ENCODE measurements around the gene NUBPL.
A peak's percentile ranks its signal among the peaks of the same experiment; 100 is the strongest.
"Not testable (repeated sequence)": the region's sequence is repeated elsewhere in the genome, so short reads cannot be mapped to it uniquely, and the experiment has no call there.

NUBPL gene

DNA sequence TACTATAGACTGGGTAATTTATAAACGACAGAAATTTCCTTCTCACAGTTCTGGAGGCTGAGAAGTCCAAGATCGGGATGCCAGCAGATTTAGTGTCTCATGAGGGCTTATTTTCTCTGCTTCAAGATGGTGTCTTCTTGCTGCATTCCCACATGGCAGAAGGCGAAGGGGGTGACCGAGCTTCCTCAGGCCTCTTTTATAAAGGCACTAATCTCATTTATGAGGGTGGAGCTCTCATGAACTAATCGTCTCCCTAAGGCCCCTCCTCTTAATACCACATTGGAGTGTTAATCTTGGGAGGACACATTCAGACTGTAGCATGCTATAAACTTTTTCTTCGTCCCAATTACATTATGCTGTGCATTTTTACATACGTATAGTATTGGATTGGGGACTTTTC lies 315.5 kb downstream of the NUBPL start:
- DNase-seq, result no peak

DNA sequence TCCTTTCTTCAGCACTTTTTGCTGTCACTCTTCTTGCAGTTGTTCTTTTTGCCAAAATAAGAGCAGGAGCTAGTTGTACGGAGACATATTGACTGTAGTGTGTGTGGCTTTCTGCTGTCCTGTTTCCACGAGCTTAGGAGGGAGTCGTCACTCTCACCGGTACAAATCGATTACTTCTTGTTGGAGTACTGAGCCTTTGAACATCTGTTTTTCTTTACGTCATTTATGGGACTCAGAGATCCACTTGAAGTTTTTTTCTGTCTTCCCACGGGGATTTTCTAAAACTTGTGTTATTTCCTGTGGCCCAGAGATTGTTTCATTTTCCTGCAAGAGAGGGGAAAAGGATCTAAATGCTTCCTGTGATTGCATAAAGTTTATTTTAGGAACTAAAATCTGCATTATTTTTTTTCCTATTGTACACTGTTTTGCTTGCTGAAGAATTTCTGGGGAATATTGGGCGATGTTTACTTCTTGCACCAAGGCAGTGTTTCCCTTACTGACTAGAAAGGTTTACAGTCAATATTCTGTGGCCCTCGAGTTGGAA lies 316.1 kb downstream of the NUBPL start:
- DNase-seq, result no peak

DNA sequence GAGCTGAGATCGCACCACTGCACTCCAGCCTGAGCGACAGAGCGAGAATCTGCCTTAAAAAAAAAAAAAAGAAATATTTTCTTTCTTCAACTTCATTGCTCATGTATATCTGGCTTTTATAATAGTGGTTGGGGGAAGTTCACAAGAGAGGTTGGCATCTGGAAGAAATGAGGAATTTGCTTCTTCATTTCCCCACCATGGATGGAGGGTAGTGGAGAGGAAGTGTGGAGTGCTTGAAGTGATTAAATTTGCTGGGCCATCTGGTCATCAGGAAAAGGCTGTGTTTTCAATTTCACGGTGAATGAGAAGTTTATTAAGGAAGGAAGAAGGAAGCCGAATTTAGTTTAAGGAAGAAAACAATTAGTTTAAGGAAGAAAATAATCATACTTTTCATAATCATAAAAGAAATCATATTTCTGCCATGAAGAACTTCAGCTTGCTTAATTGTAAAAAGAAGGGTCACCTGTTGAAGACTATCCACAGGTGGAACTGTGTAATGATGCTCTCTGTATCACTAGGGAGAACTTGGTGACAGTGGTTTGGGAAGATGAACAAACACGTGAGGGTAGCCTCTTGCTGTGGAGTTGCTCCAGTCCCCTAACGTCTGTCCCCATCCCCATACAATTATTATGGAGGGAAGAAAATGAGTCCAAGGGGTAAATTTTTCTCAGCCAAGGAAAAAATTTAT lies 318.6 kb downstream of the NUBPL start:
- DNase-seq, result no peak

DNA sequence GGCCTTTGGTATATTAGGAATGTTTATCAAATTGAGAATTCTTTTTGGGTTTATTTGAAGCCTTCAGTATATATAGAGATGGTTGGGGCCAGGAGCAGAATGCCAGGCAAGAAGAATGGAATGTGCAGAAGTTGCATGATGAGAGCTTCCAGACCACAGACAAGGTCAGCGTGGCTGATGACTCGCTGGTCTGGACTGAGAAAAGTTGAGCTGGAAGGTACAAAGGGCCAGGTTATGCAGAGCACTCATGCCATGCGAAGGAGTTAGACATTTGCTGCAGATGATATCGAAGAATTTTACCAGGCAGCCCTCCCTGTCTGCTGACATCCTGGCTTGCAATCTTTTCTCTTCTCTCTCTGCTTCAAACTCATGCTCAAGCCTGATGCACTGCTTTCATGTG lies 319.7 kb downstream of the NUBPL start:
- no peak for DNase-seq

DNA sequence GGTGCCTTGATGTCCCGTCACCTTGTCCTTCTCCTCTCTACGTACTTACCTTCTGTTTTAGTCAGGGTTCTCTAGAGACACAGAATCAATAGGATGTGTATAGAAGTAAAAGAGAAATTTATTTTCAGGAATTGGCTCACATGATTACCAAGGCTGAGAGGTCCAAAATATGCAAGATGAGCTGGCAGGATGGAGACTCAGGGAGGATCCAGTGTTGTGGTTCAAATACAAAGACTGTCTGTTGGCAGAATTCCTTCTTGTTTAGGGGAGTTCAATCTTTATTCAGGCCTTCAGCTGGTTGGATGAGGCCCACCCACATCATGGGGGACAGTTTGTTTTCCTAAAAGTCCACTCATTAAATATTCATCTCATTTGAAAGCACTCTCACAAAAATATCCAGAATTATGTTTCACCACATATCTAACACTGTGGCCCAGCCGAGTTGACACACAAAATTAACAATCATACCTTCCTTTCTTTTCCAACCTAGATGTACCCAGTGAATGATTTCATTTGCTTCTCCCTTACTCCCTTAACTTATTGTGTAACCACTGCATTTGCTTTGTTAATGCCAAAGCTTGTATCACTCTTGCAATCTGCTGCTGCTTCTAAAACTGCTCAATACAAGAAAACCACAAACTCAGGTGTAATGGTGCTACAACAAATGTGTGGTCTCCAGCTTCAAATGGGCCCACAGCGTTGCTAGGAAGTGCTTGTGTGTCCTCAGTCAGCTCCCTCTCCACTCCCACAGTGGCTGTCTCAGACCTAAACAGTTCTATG lies 320.5 kb downstream of the NUBPL start:
- no peak for DNase-seq

DNA sequence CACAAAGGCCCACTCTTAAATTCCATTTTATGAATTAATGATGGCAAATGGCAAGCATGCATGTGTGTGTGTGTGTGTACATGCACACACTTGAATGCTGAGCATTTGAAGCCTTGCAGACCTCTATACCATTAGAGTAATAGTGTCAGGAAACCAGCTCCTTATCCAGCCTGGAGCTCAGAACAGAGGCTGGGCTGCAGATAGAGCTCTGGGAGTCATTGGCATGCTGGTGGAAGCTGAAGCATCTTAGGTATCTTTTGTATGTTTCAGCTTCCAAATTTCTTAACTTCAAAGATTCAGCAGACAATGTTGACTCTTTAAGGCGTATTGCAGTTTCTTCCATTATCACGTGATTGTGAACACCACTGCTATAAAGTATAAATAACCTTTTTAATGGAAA lies 323.0 kb downstream of the NUBPL start:
- DNase-seq, result no peak

DNA sequence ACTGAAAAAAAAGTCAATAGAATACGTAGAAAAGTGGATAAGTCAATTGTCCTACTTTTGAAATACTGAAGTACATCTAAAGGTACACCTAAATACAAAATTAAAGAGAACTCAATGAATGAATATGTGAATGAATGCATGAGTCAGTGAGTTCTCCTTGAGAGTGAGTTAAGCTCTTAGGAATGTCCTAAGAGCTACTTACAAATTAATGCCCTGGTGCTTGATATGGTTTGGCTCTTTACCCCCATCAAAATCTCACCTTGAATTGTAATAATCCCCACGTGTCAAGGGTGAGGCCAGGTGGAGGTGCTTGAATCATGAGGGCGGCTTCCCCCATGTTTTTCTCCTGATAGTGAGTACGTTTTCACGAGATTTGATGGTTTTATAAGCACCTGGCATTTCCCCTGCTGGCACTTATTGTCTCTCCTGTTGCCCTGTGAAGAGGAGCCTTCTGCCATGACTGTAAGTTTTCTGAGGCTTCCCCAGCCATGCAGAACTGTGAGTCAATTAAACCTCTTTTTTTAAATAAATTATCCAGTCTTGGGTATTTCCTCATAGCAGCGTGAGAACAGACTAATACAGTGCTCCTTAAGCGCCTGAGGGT lies 323.7 kb downstream of the NUBPL start:
- DNase-seq, result no peak

DNA sequence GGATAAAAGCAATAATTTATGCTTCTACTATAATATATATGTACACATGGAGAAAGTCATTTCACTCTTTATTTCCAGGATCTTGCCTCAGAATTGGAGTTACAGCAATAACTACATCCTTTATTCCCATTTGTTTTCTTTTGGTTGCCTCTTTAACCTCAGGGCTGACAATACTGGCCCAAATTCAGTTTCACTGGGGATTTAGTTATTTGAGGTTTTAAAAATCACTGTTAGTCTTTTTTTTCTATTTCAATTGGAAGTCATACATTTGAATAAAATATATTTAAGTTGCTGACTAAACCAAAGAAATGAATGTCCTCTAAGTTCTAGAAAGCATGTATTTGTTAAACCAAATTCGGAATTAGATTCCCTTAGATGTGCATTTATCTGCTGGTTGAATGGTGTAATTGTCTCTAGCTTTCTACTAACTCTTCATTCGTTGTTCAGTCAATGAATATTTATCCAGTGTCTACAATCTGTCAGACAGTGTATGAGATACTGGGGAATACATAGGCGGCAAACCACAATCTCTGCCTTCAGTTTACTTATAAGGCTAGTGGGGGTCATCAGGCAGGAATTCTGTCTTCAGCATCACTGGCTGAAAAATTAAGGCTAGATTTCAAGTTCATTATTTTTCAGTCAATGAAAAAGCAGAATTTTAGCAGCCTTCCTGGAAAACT lies 325.1 kb downstream of the NUBPL start:
- no peak for DNase-seq

DNA sequence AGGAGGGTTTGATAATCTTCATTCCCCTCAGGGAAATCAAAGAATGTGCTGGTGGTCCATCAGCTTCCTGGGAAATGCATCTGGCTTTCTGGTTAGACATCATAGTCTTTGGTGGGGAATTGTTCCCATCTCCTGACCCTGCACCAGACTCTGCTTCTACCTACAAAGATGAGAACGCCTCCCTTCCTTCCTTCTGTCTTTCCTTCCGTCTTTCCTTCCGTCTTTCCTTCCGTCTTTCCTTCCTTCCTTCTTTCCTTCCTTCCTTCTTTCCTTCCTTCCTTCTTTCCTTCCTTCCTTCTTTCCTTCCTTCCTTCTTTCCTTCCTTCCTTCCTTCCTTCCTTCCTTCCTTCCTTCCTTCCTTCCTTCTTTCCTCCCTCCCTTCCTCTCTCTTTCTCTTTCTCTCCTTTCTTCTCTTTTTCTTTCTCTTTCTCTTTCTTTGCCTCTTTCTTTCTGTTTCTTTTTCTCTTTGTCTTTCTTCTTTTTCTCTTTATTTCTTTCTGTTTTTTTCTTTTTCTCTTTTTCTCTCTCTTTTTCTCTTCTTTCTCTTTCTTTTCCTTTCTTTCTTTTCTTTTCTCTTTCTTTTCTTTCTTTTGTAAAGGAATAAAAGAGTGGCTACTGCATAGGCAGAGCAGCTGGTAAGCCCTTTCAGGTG lies 326.9 kb downstream of the NUBPL start:
- no peak for DNase-seq

DNA sequence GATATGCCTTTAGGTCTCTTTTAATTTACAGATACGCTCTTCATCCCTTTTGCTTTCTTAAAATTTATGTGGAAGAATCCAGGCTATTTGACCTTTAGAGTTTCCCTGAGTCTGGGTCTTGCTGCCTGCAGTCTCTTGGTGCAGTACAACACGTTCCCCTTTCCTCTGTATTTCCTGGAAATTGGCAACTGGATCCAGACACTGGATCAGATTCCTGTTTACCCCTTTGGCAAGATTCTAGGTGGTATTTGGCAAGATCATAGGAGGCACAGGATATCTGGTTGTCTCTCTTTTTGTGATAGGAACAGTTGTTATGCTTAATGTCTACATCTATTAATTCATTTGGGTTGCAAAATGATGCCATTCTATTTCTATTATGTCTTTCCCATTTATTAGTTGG lies 328.1 kb downstream of the NUBPL start:
- no peak for DNase-seq

DNA sequence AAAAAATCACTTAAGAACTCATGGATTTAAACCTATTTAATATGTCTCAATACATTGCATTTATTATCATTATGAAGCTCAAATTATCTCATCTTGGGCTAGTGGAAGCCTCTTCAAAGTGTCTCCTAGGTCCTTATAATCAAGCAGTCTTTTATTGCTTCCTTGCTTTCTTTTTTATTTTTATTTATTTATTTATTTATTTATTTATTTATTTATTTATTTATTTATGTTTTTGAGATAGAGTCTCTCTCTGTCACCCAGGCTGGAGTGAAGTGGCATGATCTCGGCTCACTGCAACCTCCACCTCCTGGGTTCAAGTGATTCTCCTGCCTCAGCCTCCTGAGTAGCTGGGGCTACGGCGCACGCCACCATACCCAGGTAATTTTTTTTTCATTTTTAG lies 329.0 kb downstream of the NUBPL start:
- DNase-seq, result not testable (repeated sequence)

DNA sequence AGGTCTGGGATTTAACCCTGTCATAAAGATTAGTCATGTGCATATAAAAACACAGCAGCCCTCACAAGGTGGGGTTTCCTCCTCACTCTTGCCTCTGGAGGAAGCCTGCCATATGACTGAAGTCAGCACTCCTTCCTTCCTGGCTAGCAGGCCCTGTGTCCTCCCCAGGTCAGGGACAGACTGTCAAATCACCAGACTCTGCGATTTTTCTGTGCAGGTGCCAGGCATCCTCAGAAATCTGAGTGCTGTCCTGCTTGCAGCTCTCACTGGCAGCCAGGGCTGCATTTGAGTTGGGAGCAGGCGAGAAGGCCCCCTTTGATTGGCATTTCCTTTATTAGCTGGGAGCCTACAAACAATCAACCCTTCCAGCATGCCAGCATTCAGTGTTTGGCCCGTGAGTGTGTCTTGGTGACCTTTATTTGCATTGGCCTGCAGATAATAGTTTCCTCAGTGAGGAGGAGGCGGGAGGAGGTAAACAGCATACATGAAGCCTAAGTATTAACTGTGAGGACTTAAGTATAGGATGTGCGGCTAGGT lies 332.1 kb downstream of the NUBPL start:
- DNase-seq, result peak in 19 of 56 donors; percentile 1 to 47 (median 10)

DNA sequence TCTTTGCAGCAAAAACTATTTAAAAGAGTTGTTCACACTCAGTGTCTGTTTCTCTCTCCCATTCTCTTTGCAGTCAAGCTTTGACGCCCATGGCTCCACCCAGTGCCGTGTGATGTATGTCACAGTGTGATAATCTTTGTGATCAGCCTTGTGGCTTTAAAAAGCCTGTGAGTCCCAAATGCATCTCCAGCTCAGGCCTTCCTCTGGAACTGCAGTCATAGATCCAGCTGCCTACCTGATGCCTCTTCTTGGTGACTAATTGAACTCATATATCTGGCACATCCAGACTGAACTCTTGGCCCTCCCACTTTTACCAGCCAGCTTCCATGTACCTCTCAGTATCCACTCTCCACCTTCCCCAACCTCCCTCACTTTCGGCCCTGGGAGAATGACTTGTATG lies 333.1 kb downstream of the NUBPL start:
- no peak for DNase-seq

DNA sequence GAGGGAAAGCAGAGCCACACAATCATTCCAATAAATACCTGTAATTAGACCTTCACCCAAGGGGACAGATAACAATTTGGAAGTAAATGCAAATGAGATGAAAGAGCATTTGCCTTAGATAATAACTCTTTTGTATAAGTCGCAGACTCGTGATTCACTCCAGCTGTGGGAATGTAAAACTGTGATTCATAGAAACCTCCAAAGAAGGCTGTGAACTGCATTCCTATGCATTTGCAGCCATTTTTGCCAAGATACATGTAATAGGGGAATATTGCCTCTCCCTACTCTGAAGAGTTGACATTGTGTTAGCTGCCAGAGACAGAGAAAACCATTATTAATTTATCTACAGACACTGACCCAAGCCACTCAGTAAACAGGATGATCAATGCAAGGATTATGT lies 334.0 kb downstream of the NUBPL start:
- DNase-seq, result peak in 1 of 56 donors; percentile 11

DNA sequence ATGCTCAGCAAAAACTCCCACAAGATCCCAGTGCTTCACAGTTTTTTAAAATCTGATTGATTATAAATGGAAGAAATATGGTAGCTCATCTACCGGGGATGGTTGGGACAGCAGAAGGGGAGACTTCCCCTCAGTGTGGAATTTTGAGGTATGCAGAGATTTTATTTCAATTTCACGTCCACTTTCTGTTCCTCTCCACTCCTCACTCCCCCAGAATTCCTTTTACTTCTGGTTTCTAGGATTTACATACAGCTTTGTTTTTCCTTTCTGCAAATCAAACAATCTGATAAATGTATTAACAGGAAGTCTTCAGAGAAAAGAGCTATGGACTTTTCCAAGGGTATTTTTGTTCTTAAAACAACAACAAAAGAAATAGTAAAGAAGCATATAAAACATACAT lies 334.4 kb downstream of the NUBPL start:
- DNase-seq, result no peak

DNA sequence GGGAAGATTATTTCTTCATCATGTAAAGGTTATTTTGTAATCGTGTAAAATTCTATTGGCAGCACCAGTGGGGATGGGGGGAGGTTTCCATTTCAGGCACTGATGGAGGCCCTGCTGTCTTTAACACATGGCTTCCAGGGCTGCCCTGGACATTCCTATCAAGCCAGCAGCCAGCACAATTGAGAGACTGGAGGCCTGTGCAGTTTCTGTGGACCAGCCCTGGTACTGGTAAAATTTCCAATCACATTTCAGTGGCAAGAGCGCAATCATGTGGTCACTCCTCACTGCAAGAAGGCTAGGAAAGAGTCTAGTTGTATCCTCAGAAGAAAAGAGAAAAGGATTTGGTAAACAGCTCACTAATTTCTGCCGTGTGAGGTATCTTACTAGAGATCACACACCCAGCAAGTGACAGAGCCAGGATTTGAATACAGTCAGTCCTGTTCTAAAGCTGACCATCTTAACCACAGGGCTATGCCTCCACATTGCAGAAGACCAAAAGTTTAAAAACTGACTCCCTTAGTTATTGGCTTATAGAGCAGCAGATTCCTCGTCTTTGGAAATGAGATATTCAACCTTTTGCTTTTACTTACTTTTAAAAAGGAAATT lies 336.5 kb downstream of the NUBPL start:
- DNase-seq, result no peak

DNA sequence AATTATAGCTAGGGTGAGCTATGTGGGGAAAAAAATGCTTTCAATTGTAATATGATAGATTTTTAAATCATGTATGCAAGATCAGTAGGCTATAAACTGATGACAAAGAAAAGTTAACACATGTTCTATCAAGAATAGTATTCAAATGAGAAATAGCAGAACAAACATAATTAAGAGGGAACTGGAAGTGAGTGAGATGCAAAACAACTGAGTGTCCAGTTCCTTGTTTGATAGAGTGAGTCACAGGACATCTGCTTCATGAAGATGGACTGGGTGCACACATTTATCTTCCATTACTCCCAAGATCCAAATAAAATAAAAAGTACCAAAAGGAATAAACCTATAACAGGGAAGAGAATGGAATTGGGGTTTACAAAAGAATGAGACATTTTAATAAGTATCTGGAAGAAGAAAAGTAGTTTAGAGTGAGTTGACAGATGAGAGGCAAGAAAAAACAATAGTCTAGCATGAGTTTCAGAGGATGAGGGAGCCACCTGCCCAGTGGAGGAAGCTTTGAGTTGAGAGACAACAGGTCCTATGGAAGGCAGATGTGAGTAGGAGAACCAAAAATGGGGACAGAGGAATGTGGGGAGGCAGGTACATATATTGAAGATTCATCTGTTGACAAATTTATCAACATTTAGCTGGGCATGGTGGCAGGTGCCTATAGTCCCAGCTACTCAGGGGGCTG lies 337.8 kb downstream of the NUBPL start:
- DNase-seq, result no peak

DNA sequence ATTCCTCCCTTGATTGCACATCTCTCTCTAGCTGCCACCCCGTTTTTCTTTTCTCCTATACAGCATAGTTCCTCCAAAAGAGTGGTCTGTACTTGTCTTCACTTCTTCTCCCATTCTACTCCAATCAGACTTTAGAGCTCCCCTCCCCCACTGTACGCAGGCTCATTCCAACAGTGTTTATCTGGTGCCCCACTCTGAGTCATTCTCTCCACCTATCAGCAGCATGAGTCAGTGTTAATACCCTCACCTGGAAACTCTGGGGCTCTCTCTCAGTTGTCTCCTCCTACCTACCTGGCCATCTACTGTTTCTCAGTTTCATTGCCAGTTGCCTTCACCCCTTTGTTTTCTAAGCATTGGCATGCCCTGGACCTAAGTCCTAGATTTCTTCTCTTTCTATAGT lies 340.8 kb downstream of the NUBPL start:
- DNase-seq, result no peak

DNA sequence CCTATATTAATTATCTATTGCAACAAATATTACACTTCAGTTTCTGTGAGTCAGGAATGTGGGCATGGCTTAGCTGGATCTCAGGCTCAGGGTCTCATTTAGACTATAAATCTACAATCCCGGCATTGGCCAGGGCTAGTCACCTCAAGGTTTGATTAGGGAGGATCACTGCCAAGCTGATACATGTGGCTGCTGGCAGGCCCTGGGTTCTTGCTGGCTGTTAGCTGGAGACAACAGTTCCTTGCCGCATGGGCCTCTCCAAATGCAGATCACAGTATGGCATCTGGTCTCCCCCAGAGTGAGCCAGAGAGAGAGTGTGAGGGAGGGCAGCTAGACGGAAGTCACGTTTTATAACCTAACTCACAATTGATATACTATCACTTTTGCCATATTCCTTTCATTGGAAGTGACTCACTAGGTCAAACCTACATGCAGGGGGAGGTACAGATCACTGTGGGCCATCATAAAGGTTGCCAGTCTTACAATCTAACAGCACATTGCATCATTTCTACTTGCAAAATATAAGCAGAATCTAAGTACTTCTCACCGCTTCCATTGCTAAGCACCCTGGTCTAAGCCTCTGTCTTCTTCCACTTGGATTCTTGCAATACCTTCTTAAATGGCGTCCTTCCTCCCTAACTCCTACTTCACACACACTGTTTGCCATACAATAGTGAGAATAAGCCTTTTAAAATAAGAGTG lies 341.9 kb downstream of the NUBPL start:
- DNase-seq, result no peak

Measured in nucleus accumbens (tissue), 56 donors.